ENCODE results near the gene CTU2. TPM values are rescaled to one million over a fixed set of nuclear protein-coding genes. Genes with fewer than 3 reads are reported as not detected.

The CTU2 gene
- total and polyA plus RNA-seq, 5 donors, result 11.1 to 16.3 (median 12.0) TPM

DNA sequence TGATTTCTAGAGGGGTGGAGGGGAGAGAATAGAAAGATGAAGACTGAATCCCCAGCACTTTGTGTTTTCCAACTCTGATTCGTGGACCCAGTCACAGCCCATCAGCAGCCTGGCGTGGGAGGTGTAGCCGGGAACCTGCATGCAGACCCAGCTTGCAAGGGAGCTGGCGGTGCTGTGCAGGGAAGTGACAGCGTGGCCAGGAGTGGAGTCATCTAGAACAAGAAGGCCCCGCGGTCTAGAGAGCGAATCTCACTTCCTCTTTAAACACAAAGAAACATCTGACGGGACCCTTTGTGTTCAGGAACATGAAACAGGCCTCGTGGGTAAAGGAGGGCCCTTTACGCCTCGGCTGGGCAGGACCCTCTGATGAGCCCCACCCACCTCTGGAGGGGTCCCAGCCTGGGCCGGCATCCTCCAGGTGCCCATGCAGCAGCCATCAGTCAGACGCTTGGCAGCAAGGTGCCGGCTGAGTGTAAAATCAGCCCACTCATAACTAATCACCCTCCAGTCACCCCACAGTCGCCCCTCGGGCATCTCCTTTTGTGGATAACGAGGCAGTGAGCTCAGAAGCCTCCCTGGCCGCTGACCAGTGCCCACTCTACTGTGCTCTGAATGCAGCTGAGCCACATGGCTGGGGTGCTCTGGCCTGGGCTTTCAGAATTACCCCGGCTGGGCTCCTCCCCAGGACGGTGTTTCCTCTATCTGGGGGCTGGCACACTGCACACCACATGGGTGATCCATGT, 24.4 kb upstream of the CTU2 start:
- DNase-seq, result peak in 1 of 3 donors; percentile 81
- H3K4me3 ChIP-seq (ENCODE audit: low read length), result no peak overlapping the region
- H3K27me3 ChIP-seq (ENCODE audit: control insufficient read depth, insufficient read depth), result no peaks in the 10 kb centered on the region
- intact Hi-C loops (cut with DNase I), result no loop called here
- no peaks in the 10 kb centered on the region for H3K9me3 ChIP-seq (ENCODE audit: control insufficient read depth, low read length)
- WGBS, result 34% methylated on average over 21 of the region's 21 CpGs
- peaks cover 4% of the 10 kb centered on the region for H3K4me1 ChIP-seq (ENCODE audit: control insufficient read depth, insufficient read depth, low read length)
- H3K27ac ChIP-seq (ENCODE audit: low read length), result no peak overlapping the region
- ATAC-seq, result peak in 1 of 2 donors; percentile 9

DNA sequence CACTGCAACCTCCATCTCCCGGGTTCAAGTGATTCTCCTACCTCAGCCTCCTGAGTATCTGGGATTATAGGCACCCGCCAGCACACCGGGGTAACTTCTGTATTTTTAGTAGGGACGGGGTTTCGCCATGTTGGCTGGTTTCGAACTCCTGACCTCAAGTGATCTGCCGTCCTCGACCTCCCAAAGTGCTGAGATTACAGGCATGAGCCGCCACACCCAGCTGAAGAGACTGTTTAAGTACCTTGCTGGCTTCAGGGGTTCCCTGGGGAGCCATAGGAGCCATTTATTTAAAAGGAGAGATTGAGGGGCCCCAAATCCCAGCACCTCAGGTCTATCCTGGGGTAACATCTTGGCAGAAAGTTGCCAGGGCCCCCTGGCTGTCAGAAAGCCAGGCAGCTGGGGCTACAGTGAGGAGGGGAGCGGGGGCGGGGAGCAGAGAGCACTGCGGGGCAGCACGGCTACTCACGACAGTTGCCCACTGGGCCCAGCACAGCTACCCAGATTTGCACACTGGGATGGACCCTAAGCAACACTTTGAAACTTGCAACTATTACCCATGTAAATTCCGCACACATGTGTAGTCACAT, 21.6 kb upstream of the CTU2 start:
- 71% methylated on average over 15 of the region's 15 CpGs for WGBS

DNA sequence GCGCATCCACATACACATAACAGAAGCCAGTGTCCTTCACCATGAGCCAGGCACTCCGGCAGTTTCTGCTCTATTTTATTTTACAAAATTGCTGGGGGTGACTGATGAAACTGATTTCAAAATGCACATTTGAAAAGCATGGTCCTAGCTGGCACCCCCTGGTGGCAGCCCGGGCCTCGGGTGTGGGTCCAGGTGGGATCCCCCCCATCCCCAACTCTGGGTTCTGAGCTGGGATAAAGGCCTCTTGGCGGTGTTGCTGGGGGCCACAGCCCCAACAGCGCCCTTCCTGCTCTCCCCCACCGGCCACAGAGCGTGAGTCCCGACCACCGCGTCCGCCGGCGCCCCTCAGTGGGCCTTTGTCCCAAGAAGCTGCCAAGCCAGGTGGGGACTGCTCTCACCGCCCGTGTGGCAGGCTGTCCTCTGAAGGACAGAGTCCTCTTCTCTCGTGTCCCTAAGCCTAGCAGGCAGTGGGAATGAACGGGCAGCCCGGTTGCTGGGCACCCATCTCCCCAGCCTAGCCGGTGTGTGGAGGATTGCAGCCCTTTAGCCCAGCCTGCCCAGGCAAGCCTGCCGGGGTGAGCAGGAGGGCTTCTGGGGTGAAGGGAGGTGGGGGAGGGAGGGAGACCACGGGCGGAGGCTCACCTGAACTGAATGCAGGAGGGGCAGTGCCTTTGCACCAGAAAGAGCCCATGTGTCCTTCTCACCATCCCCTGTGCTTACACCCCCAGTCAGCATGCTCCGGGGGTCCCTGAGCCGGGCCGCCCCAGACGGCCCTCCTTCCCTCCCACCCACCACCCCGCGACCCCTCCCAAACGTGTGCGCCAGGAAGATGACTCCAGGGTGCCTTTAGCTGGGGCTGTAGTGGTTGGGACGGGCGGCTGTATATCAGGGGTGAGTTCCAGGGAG, 20.9 kb upstream of the CTU2 start:
- intact Hi-C loops (cut with DNase I), result no loop called here
- Histone ChIP-seq H3K27me3 (ENCODE audit: control insufficient read depth, insufficient read depth) (no peaks in the 10 kb centered on the region), H3K4me1 (ENCODE audit: control insufficient read depth, insufficient read depth, low read length) (peaks cover 4% of the 10 kb centered on the region), H3K27ac (ENCODE audit: low read length) (no peak overlapping the region), H3K9me3 (ENCODE audit: control insufficient read depth, low read length) (no peaks in the 10 kb centered on the region), H3K4me3 (ENCODE audit: low read length) (peak overlapping the region; percentile 71)
- DNase-seq, result peak in 1 of 3 donors; percentile 67
- peak in 1 of 2 donors; percentile 8 for ATAC-seq
- 6% methylated on average over 33 of the region's 33 CpGs for WGBS

More for the DNA sequence above, 21.6 kb upstream of the CTU2 start:
- Histone ChIP-seq H3K27me3 (ENCODE audit: control insufficient read depth, insufficient read depth) (no peaks in the 10 kb centered on the region), H3K9me3 (ENCODE audit: control insufficient read depth, low read length) (no peaks in the 10 kb centered on the region), H3K4me3 (ENCODE audit: low read length) (no peak overlapping the region), H3K4me1 (ENCODE audit: control insufficient read depth, insufficient read depth, low read length) (peaks cover 4% of the 10 kb centered on the region), H3K27ac (ENCODE audit: low read length) (no peak overlapping the region)
- intact Hi-C loops (cut with DNase I), result no loop called here
- ATAC-seq (no peak), DNase-seq (peak in 1 of 3 donors; percentile 45)

DNA sequence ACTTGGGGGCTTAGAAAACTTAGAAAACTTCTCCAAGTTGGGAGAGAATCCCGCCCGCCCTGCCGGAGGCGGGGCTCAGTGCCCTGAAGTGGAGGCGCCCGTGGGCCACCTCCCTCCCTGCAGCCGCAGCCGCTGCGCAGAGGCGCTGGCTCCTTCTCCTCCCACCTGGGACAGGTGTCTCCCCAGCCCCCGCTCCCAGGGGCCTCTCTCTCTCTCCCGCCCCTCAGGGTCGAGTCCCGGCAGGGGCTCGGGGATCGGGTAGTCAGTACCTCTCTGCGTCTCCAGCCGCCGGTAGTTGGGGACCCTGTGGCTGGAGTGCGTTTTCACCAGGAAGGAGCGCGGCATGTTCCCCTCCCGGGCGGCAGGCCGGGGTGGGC, 20.3 kb upstream of the CTU2 start:
- intact Hi-C loops (cut with DNase I), result no loop called here
- no peak overlapping the region for H3K27ac ChIP-seq (ENCODE audit: low read length)
- no peaks in the 10 kb centered on the region for H3K27me3 ChIP-seq (ENCODE audit: control insufficient read depth, insufficient read depth)
- WGBS, result under 1% methylated on average over 25 of the region's 25 CpGs
- peak overlapping the region; percentile 71 for H3K4me3 ChIP-seq (ENCODE audit: low read length)
- H3K4me1 ChIP-seq (ENCODE audit: control insufficient read depth, insufficient read depth, low read length), result peaks cover 4% of the 10 kb centered on the region
- ATAC-seq (peak; percentile 28 to 29), DNase-seq (peak in 1 of 3 donors; percentile 57)
- H3K9me3 ChIP-seq (ENCODE audit: control insufficient read depth, low read length), result no peaks in the 10 kb centered on the region

DNA sequence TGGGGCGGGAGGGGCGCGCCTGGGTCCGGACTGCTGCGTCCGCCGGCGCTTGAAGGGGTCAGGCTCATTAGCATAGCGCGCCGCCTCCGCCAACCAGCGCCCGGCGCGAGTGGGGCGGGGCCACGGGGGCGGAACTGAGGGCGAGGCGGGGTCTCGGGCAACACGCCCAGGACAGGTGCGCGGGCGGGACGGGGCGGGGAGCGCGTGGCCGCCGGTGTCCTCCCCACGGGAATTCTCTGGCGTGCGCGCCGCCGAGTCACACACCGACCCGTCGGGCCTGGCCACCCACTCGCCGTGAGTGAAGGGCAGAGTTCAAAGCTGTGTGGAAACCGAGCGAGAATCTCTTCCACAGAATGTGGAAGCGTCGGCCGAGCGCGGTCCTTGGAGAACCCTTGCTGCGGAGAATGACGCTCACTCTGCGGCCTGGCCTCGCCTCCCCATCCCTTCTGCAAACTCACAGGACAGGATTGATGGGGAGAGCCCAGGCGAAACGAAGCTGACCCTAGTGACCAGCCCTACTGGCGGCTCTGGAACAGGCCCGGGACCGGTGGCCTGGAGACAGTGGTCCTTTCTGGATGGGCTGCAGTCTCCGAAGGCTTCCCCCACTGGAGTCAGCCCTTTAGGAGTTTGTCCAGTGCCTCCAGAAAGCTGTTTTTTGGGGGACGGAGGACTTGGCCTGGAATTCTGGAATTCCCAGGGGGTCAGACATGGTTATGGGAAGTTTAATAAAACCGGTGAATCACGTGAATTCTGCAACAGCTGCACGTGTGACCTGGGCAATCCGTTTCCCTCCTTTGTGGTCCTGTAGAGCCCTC, 19.7 kb upstream of the CTU2 start, which contains the start of gene SNAI3:
Gene SNAI3, minus strand, starts transcription at position 69 of the 815 bp plus-strand sequence. CDS start 101 bp downstream, outside the sequence.
- intact Hi-C loops (cut with DNase I), result no loop called here
- no peaks in the 10 kb centered on the region for H3K27me3 ChIP-seq (ENCODE audit: control insufficient read depth, insufficient read depth)
- H3K9me3 ChIP-seq (ENCODE audit: control insufficient read depth, low read length), result no peaks in the 10 kb centered on the region
- peak within 1 kb of the TSS; percentile 71 for H3K4me3 ChIP-seq (ENCODE audit: low read length)
- 5% methylated on average over 65 of the region's 65 CpGs for WGBS
- ATAC-seq (peak; percentile 88 to 89), DNase-seq (peak; percentile 79 to 92 (median 92))
- H3K4me1 ChIP-seq (ENCODE audit: control insufficient read depth, insufficient read depth, low read length), result peaks cover 4% of the 10 kb centered on the region
- no peak within 1 kb of the TSS for H3K27ac ChIP-seq (ENCODE audit: low read length)

DNA sequence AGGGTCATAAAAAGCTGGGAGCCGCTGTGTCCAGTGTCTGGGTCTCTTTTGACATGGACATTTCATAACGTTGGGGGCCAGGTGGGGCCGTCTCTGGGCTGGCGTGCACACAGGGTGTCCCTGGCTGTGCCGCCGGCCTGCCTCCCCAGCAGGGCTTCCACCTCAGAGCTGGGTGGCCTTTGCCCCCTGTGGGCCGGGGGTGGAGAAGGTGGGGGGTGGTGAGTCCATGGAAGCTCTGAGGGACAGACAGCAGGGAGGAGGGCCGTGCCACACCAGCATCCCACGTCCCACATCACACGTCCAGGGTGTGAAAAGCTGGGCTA, 19.1 kb upstream of the CTU2 start:
- 55% methylated on average over 10 of the region's 10 CpGs for WGBS
- no peak overlapping the region for H3K4me3 ChIP-seq (ENCODE audit: low read length)

DNA sequence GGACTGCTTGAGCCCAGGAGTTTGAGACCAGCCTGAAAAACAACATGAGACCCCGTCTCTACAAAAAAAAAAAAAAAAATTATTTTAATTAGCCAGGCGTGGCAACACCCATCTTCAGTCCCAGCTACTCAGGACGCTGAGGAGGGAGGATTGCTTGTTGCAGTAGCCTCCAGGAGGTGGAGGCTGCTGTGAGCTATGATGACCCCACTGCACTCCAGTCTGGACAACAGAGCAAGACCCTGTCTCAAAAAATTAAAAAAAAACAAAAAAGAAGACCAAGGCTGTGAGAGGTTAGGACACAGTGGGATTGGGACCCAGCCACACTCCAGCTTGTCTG, 18.7 kb upstream of the CTU2 start:
- Histone ChIP-seq H3K27ac (ENCODE audit: low read length) (no peak overlapping the region), H3K27me3 (ENCODE audit: control insufficient read depth, insufficient read depth) (no peaks in the 10 kb centered on the region), H3K4me3 (ENCODE audit: low read length) (no peak overlapping the region), H3K4me1 (ENCODE audit: control insufficient read depth, insufficient read depth, low read length) (peaks cover 4% of the 10 kb centered on the region), H3K9me3 (ENCODE audit: control insufficient read depth, low read length) (no peaks in the 10 kb centered on the region)
- ATAC-seq, result no peak
- peak in 1 of 3 donors; percentile 22 for DNase-seq
- intact Hi-C loops (cut with DNase I), result no loop called here
- WGBS, result 73% methylated on average over 3 of the region's 3 CpGs

More for the DNA sequence above, 19.1 kb upstream of the CTU2 start:
- no peaks in the 10 kb centered on the region for H3K27me3 ChIP-seq (ENCODE audit: control insufficient read depth, insufficient read depth)
- no peaks in the 10 kb centered on the region for H3K9me3 ChIP-seq (ENCODE audit: control insufficient read depth, low read length)
- no peak overlapping the region for H3K27ac ChIP-seq (ENCODE audit: low read length)
- peaks cover 4% of the 10 kb centered on the region for H3K4me1 ChIP-seq (ENCODE audit: control insufficient read depth, insufficient read depth, low read length)
- DNase-seq, result peak in 1 of 3 donors; percentile 37
- intact Hi-C loops (cut with DNase I), result no loop called here
- no peak for ATAC-seq

DNA sequence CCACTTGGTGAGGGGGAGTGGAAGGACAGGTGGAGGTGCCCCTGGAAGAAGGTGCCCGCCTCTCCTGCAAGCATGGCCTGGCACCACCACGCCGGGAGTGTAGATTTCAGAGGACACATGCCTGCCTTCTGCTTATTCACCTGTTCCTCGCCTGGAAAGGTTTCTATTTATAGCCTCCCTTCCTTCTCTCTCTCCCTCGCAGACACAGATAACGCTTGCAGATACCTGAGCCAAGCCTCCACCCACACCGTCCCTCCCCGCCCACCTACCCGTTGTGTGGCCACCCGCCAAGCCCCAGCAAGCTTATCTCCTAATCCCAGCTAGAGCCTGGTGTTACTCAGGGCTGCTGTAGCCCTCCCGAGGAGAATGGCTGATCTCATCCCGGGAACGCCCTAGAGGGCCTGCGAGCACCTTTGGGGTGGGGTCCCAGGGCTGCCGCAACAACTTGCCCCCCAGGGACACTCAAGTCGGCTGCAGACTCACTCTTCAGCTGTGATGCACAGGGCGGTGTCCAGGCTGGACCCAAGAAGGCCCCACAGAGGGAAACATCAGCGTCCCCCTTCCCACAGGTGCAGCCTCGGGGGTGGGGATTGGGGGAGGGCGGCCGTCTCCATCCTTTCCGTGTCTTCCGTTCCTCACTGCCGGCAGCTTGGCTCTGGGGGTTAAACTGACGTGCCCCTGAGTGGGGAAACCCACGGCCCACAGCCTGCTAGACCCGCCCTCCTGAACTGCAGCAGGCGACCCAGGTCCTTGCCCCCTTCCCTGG, 18.1 kb upstream of the CTU2 start:
- H3K27me3 ChIP-seq (ENCODE audit: control insufficient read depth, insufficient read depth), result no peaks in the 10 kb centered on the region
- H3K4me1 ChIP-seq (ENCODE audit: control insufficient read depth, insufficient read depth, low read length), result peaks cover 4% of the 10 kb centered on the region
- whole genome bisulfite sequencing, result 32% methylated on average over 28 of the region's 28 CpGs
- H3K4me3 ChIP-seq (ENCODE audit: low read length), result no peak overlapping the region
- H3K9me3 ChIP-seq (ENCODE audit: control insufficient read depth, low read length), result no peaks in the 10 kb centered on the region
- ATAC-seq (no peak), DNase-seq (peak in 2 of 3 donors; percentile 12 to 40)
- no peak overlapping the region for H3K27ac ChIP-seq (ENCODE audit: low read length)
- intact Hi-C loops (cut with DNase I), result no loop called here

DNA sequence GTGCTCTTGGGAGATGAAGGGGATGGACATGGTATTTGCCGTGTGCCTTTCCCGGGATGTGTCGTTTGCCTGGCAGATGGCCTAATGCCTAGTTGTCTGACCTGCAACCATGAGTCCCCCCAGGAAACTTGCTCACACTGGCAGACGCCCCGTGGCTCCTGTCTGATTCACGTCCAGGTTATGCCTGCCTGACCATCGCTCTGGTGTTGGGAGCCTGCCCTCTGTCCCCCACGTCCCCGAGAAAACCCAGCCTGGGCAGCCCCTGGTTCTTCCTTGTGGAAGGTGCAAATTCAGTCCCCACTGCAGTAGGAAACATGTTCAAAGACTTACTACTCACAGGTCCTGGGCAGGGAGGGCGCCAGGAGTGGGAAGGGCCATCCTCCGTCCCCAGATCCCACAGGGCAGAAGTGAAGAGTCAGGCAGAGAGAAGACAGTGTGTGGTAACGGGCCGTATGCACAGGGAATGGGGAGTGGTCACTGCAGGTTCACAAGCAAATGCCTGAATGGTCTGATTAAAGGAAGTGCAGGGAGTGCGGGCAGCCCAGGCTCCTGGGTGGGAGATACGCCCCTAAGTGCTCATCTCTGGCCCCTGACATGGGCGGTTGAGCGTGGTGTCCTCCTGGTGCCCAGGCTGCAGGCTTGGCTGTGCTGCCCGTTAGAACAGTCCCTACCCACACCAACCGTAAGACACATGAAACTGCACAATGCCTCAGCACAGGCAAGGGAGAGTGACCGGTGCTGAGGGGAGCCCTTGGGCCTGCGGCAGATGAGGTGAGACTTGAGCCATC, 15.8 kb upstream of the CTU2 start:
- WGBS, result 81% methylated on average over 21 of the region's 21 CpGs
- H3K4me3 ChIP-seq (ENCODE audit: low read length), result no peak overlapping the region
- H3K27me3 ChIP-seq (ENCODE audit: control insufficient read depth, insufficient read depth), result no peaks in the 10 kb centered on the region
- ATAC-seq, result no peak
- peak in 1 of 3 donors; percentile 38 for DNase-seq
- H3K4me1 ChIP-seq (ENCODE audit: control insufficient read depth, insufficient read depth, low read length), result peaks cover 4% of the 10 kb centered on the region
- H3K27ac ChIP-seq (ENCODE audit: low read length), result no peak overlapping the region
- intact Hi-C loops (cut with DNase I), result no loop called here
- H3K9me3 ChIP-seq (ENCODE audit: control insufficient read depth, low read length), result no peaks in the 10 kb centered on the region

Data from right cardiac atrium (tissue), 5 donors.